ENCODE measurements around the gene CARMIL1.

The CARMIL1 gene

GRCh38 chr6:25660512-25660911, 381.3 kb downstream of the CARMIL1 start:
- H3K4me3 ChIP-seq (replicated peaks; ENCODE audit: low read depth, low read length), result no peak overlapping the region
- peak; percentile 41 for DNase-seq (ENCODE audit: low read depth)
- no peak for TF ChIP-seq CTCF (IDR thresholded peaks at IDR 0.05; ENCODE audit: low read length, missing control alignments)

- no peak for DNase-seq (ENCODE audit: low read depth)
- TF ChIP-seq CTCF (IDR thresholded peaks at IDR 0.05; ENCODE audit: low read length, missing control alignments), result no peak
- H3K4me3 ChIP-seq (replicated peaks; ENCODE audit: low read depth, low read length), result no peak overlapping the region
These were observed 382.1 kb downstream of the CARMIL1 start for GRCh38 chr6:25661129-25661779.

- no peak overlapping the region for H3K4me3 ChIP-seq (replicated peaks; ENCODE audit: low read depth, low read length)
- DNase-seq (ENCODE audit: low read depth), result no peak
- TF ChIP-seq CTCF (IDR thresholded peaks at IDR 0.05; ENCODE audit: low read length, missing control alignments), result no peak
These were observed 386.3 kb downstream of the CARMIL1 start for GRCh38 chr6:25665455-25665854.

GRCh38 chr6:25669413-25669812, 390.2 kb downstream of the CARMIL1 start:
- TF ChIP-seq CTCF (IDR thresholded peaks at IDR 0.05; ENCODE audit: low read length, missing control alignments), result no peak
- no peak overlapping the region for H3K4me3 ChIP-seq (replicated peaks; ENCODE audit: low read depth, low read length)
- no peak for DNase-seq (ENCODE audit: low read depth)

Measured in fibroblast of pulmonary artery (primary cell).